PFSK-1 (cell line): ENCODE measurements around the gene C5.

Experiments
- POLR2AphosphoS5 ChIP-seq: IDR thresholded peaks from 2 replicates; pipeline ENCODE4 v1.6.1; 2012; ENCODE audit warnings: low read depth, mild to moderate bottlenecking, control low read depth, low read length, moderate library complexity
- SIN3A ChIP-seq: IDR thresholded peaks from 2 replicates; pipeline ENCODE4 v1.6.1; 2012; ENCODE audit warnings: mild to moderate bottlenecking, low read length, moderate library complexity, borderline replicate concordance; ENCODE audit not compliant: insufficient read depth
- TAF1 ChIP-seq: IDR thresholded peaks from 2 replicates; pipeline ENCODE4 v1.6.1; 2012; ENCODE audit warnings: low read length, control low read depth, borderline replicate concordance; ENCODE audit not compliant: insufficient read depth
- TF ChIP-seq, protein P1 (sequence below), 2 experiments: IDR thresholded peaks; 2 replicates each; pipeline versions ENCODE4 v1.6.1 to v1.8.0; 2011 to 2012; ENCODE audit warnings: low read depth in 2 of 2, low read length in 2 of 2, control low read depth in 1 of 2, inconsistent platforms in 1 of 2, mild to moderate bottlenecking in 1 of 2, moderate library complexity in 1 of 2; ENCODE audit not compliant: insufficient read depth in 1 of 2

DNA sequence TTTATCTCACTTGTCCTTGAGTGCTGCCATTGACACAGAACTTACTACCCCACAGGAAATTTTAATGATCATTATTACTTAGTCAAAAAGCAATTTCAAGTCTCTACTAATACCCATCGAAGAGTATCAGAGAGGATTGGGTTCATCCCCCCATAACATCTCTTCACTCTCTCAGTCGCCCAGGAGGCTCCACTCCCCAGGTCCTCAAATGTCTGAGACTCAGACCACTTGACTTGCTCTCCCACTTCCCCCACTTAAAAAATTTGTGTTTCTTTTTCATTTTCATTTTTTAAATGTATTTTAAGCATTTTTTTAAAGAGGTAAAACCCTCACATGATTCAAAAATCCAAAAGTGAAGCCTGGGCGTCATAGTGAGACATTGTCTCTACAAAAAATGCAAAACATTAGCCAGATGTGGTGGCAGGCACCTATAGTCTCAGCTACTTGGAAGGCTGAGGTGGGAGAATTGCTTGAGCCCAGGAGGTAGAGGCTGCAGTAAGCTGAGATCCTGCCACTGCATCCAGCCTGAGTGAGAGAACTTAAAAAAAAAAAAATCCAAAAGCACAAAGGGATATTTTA is 66.7 kb downstream of the C5 start:
- TF ChIP-seq TAF1 (no peak), SIN3A (no peak), POLR2AphosphoS5 (no peak)
- TF ChIP-seq, protein P1, sequence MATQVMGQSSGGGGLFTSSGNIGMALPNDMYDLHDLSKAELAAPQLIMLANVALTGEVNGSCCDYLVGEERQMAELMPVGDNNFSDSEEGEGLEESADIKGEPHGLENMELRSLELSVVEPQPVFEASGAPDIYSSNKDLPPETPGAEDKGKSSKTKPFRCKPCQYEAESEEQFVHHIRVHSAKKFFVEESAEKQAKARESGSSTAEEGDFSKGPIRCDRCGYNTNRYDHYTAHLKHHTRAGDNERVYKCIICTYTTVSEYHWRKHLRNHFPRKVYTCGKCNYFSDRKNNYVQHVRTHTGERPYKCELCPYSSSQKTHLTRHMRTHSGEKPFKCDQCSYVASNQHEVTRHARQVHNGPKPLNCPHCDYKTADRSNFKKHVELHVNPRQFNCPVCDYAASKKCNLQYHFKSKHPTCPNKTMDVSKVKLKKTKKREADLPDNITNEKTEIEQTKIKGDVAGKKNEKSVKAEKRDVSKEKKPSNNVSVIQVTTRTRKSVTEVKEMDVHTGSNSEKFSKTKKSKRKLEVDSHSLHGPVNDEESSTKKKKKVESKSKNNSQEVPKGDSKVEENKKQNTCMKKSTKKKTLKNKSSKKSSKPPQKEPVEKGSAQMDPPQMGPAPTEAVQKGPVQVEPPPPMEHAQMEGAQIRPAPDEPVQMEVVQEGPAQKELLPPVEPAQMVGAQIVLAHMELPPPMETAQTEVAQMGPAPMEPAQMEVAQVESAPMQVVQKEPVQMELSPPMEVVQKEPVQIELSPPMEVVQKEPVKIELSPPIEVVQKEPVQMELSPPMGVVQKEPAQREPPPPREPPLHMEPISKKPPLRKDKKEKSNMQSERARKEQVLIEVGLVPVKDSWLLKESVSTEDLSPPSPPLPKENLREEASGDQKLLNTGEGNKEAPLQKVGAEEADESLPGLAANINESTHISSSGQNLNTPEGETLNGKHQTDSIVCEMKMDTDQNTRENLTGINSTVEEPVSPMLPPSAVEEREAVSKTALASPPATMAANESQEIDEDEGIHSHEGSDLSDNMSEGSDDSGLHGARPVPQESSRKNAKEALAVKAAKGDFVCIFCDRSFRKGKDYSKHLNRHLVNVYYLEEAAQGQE (IDR thresholded peaks at IDR 0.05; ENCODE audit: insufficient read depth in 1 of 2, low read depth in 2 of 2, low read length in 2 of 2), result no peak
